Measurements from ENCODE around the gene CCDC192. TPM values are rescaled to one million over a fixed set of nuclear protein-coding genes. Genes with fewer than 3 reads are reported as not detected.

Gene CCDC192
- polyA plus RNA-seq, 1 donor from 2014 or later, result not detected

- H3K36me3 ChIP-seq (ENCODE audit: insufficient read depth, low read length), result no peaks in the 10 kb centered on the region
Measured at GRCh38 chr5:127694518-127695171, 8.5 kb upstream of the CCDC192 start.

DNA sequence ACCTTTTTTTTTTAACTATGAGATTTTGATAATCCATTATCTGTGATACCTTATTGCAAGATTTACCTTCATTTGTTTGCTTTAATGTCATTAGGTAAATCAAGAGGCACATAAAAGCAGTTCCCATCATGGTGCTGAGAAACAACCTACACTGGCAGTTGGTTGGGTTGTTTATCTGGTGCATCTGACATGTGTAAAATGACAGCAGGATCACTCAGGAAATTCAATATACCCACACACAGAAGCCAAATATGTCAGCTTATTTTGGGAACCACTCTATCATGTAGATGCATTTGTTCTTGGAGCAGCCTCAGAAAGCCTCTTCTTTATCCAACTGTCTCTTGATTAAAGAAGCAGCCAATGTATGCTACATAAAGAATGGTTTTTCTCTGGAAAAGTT lies 7.8 kb upstream of the CCDC192 start:
- Histone ChIP-seq H3K36me3 (ENCODE audit: insufficient read depth, low read length) (no peaks in the 10 kb centered on the region), H3K27ac (ENCODE audit: low read length) (no peak overlapping the region), H3K9me3 (ENCODE audit: low read length) (no peaks in the 10 kb centered on the region), H3K27me3 (ENCODE audit: insufficient read depth, low read depth, low read length) (no peaks in the 10 kb centered on the region), H3K79me2 (replicated peaks; ENCODE audit: insufficient read depth, low read length) (no peaks in the 10 kb centered on the region), H3K4me2 (ENCODE audit: low read length) (no peak overlapping the region), H3K9ac (ENCODE audit: low read length) (no peak overlapping the region), H3K4me3 (ENCODE audit: low read length) (no peak overlapping the region), H3K9me2 (ENCODE audit: insufficient read depth, low read length) (no peaks in the 10 kb centered on the region), H3F3A (ENCODE audit: insufficient read depth, low read length, poor library complexity, severe bottlenecking) (no peaks in the 10 kb centered on the region), H2AFZ (ENCODE audit: low read depth, low read length) (no peak overlapping the region), H4K20me1 (ENCODE audit: insufficient read depth) (no peaks in the 10 kb centered on the region)
- no peak for TF ChIP-seq SMC3 (conservative IDR thresholded peaks at IDR 0.05; ENCODE audit: poor library complexity)
- TF ChIP-seq CTCF (IDR thresholded peaks at IDR 0.05; ENCODE audit: poor library complexity, severe bottlenecking), result no peak
- no peak for TF ChIP-seq TAF1 (IDR thresholded peaks at IDR 0.05; ENCODE audit: low read depth)
- TF ChIP-seq POLR2AphosphoS5 (IDR thresholded peaks at IDR 0.05), result no peak
- TF ChIP-seq RAD21 (conservative IDR thresholded peaks at IDR 0.05), result no peak
- TF ChIP-seq EP300 (conservative IDR thresholded peaks at IDR 0.05; ENCODE audit: poor library complexity, severe bottlenecking), result no peak
- TF ChIP-seq MXI1 (conservative IDR thresholded peaks at IDR 0.05; ENCODE audit: poor library complexity, severe bottlenecking), result no peak
- TF ChIP-seq, protein P1, sequence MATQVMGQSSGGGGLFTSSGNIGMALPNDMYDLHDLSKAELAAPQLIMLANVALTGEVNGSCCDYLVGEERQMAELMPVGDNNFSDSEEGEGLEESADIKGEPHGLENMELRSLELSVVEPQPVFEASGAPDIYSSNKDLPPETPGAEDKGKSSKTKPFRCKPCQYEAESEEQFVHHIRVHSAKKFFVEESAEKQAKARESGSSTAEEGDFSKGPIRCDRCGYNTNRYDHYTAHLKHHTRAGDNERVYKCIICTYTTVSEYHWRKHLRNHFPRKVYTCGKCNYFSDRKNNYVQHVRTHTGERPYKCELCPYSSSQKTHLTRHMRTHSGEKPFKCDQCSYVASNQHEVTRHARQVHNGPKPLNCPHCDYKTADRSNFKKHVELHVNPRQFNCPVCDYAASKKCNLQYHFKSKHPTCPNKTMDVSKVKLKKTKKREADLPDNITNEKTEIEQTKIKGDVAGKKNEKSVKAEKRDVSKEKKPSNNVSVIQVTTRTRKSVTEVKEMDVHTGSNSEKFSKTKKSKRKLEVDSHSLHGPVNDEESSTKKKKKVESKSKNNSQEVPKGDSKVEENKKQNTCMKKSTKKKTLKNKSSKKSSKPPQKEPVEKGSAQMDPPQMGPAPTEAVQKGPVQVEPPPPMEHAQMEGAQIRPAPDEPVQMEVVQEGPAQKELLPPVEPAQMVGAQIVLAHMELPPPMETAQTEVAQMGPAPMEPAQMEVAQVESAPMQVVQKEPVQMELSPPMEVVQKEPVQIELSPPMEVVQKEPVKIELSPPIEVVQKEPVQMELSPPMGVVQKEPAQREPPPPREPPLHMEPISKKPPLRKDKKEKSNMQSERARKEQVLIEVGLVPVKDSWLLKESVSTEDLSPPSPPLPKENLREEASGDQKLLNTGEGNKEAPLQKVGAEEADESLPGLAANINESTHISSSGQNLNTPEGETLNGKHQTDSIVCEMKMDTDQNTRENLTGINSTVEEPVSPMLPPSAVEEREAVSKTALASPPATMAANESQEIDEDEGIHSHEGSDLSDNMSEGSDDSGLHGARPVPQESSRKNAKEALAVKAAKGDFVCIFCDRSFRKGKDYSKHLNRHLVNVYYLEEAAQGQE (IDR thresholded peaks at IDR 0.05; ENCODE audit: borderline replicate concordance), result no peak
- TF ChIP-seq EZH2 (IDR thresholded peaks at IDR 0.05; ENCODE audit: borderline replicate concordance, insufficient read depth, low read length, poor library complexity, severe bottlenecking), result no peak

More at GRCh38 chr5:127694518-127695171, 8.5 kb upstream of the CCDC192 start:
- Histone ChIP-seq H3K9me3 (ENCODE audit: low read length) (no peaks in the 10 kb centered on the region), H3K79me2 (replicated peaks; ENCODE audit: insufficient read depth, low read length) (no peaks in the 10 kb centered on the region), H3K9me2 (ENCODE audit: insufficient read depth, low read length) (no peaks in the 10 kb centered on the region), H3K9ac (ENCODE audit: low read length) (no peak overlapping the region), H3K4me3 (ENCODE audit: low read length) (no peak overlapping the region), H3K27me3 (ENCODE audit: insufficient read depth, low read depth, low read length) (no peaks in the 10 kb centered on the region), H3K27ac (ENCODE audit: low read length) (no peak overlapping the region), H2AFZ (ENCODE audit: low read depth, low read length) (no peak overlapping the region), H3K4me2 (ENCODE audit: low read length) (no peak overlapping the region), H4K20me1 (ENCODE audit: insufficient read depth) (no peaks in the 10 kb centered on the region), H3F3A (ENCODE audit: insufficient read depth, low read length, poor library complexity, severe bottlenecking) (no peaks in the 10 kb centered on the region)
- no peak for TF ChIP-seq SMC3 (conservative IDR thresholded peaks at IDR 0.05; ENCODE audit: poor library complexity)
- no peak for TF ChIP-seq EP300 (conservative IDR thresholded peaks at IDR 0.05; ENCODE audit: poor library complexity, severe bottlenecking)
- TF ChIP-seq TAF1 (IDR thresholded peaks at IDR 0.05; ENCODE audit: low read depth), result no peak
- TF ChIP-seq MXI1 (conservative IDR thresholded peaks at IDR 0.05; ENCODE audit: poor library complexity, severe bottlenecking), result no peak

Measured in neural cell (in vitro differentiated cells).